AML-193 (cell line): ENCODE measurements around the gene IZUMO1.
A peak's percentile ranks its signal among the peaks of the same experiment; 100 is the strongest.
"Not testable (repeated sequence)": the region's sequence is repeated elsewhere in the genome, so short reads cannot be mapped to it uniquely, and the experiment has no call there.

Experiments
- DNase-seq, 2 experiments: peaks; one replicate each; lab custom pipeline; 2025; lab: John Stamatoyannopoulos, UW

Gene IZUMO1

GRCh38 chr19:48737360-48737998 lies 9.2 kb downstream of the IZUMO1 start:
- no peak for DNase-seq

- no peak for DNase-seq
These were observed 11.6 kb downstream of the IZUMO1 start for GRCh38 chr19:48735031-48735615.

DNA sequence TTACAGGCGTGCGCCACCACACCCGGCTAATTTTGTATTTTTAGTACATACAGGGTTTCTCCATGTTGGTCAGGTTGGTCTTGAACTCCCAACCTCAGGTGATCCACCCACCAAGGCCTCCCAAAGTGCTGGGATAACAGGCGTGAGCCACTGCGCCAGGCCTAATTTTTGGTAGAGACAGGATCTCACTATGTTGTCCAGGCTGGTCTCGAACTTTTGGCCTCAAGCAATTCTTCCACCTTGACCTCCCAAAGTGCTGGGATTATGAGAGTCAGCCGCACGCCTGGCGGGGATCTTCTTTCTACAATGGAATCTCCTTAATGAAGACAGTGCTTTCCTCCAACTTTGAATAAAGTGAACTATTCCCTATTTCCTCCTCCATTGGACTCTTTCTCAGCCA lies 12.1 kb downstream of the IZUMO1 start:
- no peak for DNase-seq

- DNase-seq, result no peak
These were observed 15.3 kb downstream of the IZUMO1 start for GRCh38 chr19:48731452-48731851.

DNA sequence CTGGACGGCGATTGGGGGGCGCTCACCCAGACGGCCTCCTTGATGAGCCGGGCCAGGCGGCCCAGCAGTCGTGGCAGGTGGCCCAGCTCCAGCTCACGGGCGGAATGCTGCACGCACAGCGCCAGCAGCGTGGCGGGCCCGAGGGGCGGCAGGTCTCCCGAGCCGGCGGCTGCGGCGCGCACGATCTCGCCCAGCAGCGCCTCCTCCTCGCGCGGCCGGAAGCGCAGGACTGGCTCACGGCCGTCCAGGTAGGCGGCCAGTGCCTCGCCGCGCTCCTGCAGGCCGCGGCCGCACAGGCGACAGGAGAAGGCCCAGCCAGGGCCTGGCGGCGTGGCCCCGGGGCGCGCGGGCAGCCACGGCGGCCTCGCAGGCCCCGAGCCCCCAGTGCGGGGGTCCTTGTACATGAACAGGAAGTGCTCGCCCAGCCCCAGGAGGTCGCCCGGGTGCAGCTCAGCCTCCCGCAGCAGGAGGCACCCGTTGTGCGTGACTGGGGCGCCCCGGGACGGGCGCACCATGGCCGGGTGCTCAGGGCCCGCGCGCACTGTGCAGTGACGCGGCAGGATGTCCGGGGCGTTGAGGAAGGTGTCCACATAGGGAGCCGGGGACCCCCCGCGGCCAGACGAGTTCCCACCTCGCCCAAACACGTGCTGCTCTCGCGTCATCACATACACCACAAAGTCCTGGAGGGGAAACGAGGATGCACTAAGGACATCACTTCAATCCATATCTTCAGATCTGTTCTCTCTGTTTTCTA lies 17.6 kb downstream of the IZUMO1 start:
- no peak for DNase-seq

DNA sequence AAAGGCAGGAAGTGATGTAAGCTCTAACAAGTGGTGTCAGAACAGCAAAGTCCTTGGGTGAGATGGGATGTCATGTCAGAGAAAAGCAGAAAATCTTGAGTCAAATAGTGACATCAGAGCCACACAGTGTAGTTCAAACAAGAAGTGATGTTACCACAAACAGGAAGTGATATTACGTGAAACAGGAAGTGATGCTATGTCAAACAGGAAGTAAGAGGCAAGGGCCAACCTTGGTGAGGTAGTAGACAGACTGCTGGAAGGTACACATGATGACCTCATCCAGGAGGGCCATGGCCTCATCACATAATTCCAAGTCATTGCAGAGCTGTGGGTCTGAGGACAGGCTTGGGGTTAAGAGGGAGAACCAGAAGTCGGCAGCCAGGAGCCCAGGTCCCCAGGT lies 20.2 kb downstream of the IZUMO1 start:
- peak; percentile 14 to 15 for DNase-seq

GRCh38 chr19:48724796-48725753 lies 21.6 kb downstream of the IZUMO1 start:
- DNase-seq, result peak; percentile 43 to 52

- DNase-seq, result no peak
These were observed 24.5 kb downstream of the IZUMO1 start for GRCh38 chr19:48722196-48722708.

- no peak for DNase-seq
These were observed 26.0 kb downstream of the IZUMO1 start for GRCh38 chr19:48720613-48721296.

GRCh38 chr19:48720251-48720612 lies 26.5 kb downstream of the IZUMO1 start:
- DNase-seq, result no peak

GRCh38 chr19:48719263-48720171 lies 27.2 kb downstream of the IZUMO1 start, which contains the start of gene MAMSTR:
MAMSTR (minus strand) TSS chr19:48719725; CDS start chr19:48719031, 694 bp downstream.
- DNase-seq, result no peak

DNA sequence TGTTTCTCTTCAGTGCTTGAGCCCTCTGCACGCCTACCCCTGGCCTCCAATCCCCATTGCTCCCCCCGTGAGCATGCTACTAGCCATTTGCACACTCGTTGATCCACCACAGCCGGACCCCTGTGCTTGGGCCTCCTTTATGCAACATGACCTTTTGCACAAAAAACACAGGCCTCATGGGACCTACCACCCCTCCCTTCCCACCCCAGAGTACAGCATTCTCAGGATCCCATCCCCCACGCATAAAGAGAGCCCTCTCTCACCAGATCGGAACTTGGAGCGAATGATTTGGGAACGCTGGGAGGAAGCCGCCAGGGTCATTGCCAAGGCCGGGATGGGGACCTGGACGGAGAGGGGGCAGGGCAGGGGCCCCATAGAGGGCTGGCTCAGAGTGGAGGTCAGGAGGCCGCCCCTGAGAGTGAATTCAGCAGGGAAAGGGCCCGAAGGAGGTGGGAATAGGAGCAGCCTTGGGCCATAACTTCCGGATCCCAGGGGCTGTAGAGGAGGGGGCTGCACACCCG lies 27.9 kb downstream of the IZUMO1 start:
- DNase-seq, result no peak

DNA sequence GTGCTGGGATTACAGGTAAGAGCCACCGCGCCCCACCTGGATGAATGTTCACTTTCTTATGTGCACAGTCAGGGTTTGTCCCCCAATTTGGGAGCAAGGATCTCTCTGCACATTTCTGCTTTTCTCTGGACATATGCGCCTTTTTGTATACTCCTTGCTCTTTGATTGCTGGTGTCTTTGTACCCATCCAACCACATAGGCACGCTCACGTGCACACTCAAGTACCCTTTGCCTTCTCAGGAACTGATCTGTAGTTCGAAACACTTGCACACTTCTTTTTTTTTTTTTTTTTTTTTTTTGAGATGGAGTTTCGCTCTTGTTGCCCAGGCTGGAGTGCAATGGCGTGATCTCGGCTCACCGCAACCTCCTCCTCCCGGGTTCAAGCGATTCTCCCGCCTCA lies 28.6 kb downstream of the IZUMO1 start:
- DNase-seq, result not testable (repeated sequence)

- DNase-seq, result no peak
These were observed 30.0 kb downstream of the IZUMO1 start for GRCh38 chr19:48716562-48717291.

GRCh38 chr19:48715681-48716171 lies 31.0 kb downstream of the IZUMO1 start:
- DNase-seq, result no peak

DNA sequence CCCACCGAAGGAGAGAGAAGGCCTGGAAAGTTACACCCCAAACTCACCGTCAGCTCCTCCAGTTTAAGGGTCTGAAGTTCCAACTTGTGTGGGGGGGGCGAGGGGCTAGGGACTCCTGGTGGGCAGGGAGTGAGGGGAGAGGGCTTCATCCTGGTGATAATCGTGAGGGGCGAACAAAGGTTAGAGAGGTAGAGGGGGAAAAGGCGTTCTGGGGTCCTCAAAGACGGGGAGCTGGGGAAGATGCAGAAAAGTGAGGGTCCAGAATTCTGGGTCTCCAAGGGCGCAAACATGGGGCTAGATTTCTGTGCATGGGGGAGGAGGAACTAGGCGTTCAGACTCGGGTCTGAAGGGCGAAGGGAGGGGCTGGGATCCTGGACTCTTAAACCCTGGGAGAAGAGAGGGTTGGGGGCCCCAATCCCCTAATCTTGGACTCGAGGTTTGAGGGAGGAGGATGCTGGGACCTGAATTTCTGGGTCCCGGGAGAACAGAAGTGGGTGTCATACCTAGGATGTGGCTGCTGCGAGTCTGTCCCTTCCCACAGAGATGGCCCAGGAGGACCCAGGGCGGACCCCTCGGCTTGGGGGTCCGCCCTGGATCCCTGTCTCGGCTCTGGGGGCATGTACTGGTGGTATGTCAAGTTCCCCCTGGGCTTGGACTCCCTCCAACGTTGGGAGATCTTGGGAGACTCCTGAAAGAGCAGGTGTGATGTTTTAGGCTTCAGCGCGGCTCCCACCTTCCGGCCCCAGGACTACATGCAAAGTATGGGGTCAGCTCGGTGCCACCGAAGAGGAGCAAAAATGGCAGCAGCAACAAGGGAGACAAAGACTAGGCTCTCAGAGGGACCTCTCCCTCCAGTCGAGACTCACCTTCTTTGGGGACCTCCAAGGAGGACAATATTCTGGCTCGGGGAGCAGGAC lies 31.7 kb downstream of the IZUMO1 start:
- DNase-seq, result no peak

- peak; percentile 98 to 99 for DNase-seq
These were observed 32.6 kb downstream of the IZUMO1 start for GRCh38 chr19:48713864-48714755.
